Astrocyte (in vitro differentiated cells and primary cell): Measurements from ENCODE around the gene FSIP1.

Experiments used
- CTCF ChIP-seq: IDR thresholded peaks from 2 replicates; pipeline ENCODE4 v1.5.1; 2011; ENCODE audit warnings: low read depth, mild to moderate bottlenecking, inconsistent platforms, low read length, moderate library complexity; ENCODE audit not compliant: insufficient read depth
- EZH2 ChIP-seq: IDR thresholded peaks from 2 replicates; pipeline ENCODE4 v1.6.1; 2012; ENCODE audit warnings: mild to moderate bottlenecking, low read length, inconsistent platforms; ENCODE audit not compliant: insufficient read depth

- TF ChIP-seq CTCF: no peak
- no peak for TF ChIP-seq EZH2
Measured at GRCh38 chr15:39628546-39629257, 153.9 kb downstream of the FSIP1 start.
